Activated naive CD4-positive, alpha-beta T cell treated with anti-CD3 and anti-CD28 coated beads for 36 hours (primary cell): ENCODE measurements around the gene DIP2C. TPM values are rescaled to one million over a fixed set of nuclear protein-coding genes. Genes with fewer than 3 reads are reported as not detected.
"Not testable (repeated sequence)": the region's sequence is repeated elsewhere in the genome, so short reads cannot be mapped to it uniquely, and the experiment has no call there.

Experiments
- CTCF ChIA-PET: fragments of 350-600 bp; sonication (Branson Sonifier 250); formaldehyde crosslinking; loops from one replicate; lab custom pipeline; 2021; ENCODE audit warnings: antibody characterized with exemption; lab: Charles Lee
- DNase-seq: peaks from one replicate; pipeline ENCODE4 v3.0.0-alpha.2; 2020
- H3K27ac Mint-ChIP-seq: one replicate; pipeline ENCODE4 v1.8.0; 2021; ENCODE audit warnings: mild to moderate bottlenecking, mixed read lengths
- H3K27me3 Mint-ChIP-seq: one replicate; pipeline ENCODE4 v1.8.0; 2021; ENCODE audit warnings: low read depth, mixed read lengths
- H3K36me3 Mint-ChIP-seq: one replicate; pipeline ENCODE4 v1.8.0; 2021; ENCODE audit warnings: low read depth, mixed read lengths
- H3K4me1 Mint-ChIP-seq: one replicate; pipeline ENCODE4 v1.8.0; 2021; ENCODE audit warnings: low read depth, mixed read lengths
- H3K4me3 Mint-ChIP-seq: one replicate; pipeline ENCODE4 v1.8.0; 2021; ENCODE audit warnings: mild to moderate bottlenecking, moderate library complexity, mixed read lengths
- H3K9me3 Mint-ChIP-seq: one replicate; pipeline ENCODE4 v1.8.0; 2021; ENCODE audit warnings: mixed read lengths
- intact Hi-C: fragments of 100-400 bp; cut with micrococcal nuclease; formaldehyde crosslinking; loops from one replicate; pipeline ENCODE4 v1.15.1; 2023
- total RNA-seq, 2 experiments: library from RNA; stranded (reverse); gene quantifications; one replicate each; pipeline ENCODE4 v1.2.3, GENCODE V29; 2021

Gene DIP2C
- total RNA-seq, 2 experiments from 2014 or later = 0.67 to 0.91 TPM

DNA sequence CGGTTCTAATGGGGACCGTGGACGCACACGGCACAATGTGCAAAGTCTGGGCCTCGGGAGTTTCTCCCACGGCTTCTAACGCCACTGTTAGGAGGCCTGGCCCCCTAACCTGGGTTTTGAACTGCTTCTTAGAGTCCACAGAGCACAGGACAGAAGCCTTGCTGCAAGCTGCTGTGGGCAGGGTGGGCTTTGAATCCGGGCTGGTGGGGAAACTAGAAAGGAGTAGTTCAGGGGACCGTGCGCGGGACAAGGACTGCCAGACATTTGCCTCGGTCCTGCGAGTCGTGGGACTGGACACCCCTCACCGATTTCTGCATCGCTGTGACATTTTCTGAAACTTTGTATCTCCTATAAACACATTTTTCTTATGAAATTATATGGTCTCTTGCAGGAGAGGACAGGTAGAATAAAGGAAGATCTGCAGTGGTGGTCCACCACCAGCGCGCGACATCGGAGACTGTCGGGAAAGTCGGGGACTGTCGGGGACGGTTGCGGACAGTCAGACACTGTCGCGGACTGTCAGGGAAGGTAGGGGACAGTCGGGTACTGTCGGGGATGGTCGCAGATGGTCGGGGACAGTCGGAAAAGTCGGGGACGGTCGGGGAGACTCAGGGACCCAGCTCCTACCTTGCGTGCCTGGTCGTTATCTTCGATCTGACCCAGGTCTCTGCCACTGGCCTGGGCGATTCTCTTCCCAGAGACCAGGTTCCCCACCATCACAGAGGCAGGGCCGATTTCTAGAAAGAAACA, 332.1 kb downstream of the DIP2C start:
- no peaks in the 10 kb centered on the region for H3K9me3 Mint-ChIP-seq
- CTCF ChIA-PET = no interaction called here
- peaks cover 5% of the 10 kb centered on the region for H3K4me1 Mint-ChIP-seq
- no peak for DNase-seq
- no peak overlapping the region for H3K4me3 Mint-ChIP-seq
- no peaks in the 10 kb centered on the region for H3K36me3 Mint-ChIP-seq
- no peak overlapping the region for H3K27ac Mint-ChIP-seq
- H3K27me3 Mint-ChIP-seq = no peaks in the 10 kb centered on the region
- intact Hi-C loops = no loop called here

DNA sequence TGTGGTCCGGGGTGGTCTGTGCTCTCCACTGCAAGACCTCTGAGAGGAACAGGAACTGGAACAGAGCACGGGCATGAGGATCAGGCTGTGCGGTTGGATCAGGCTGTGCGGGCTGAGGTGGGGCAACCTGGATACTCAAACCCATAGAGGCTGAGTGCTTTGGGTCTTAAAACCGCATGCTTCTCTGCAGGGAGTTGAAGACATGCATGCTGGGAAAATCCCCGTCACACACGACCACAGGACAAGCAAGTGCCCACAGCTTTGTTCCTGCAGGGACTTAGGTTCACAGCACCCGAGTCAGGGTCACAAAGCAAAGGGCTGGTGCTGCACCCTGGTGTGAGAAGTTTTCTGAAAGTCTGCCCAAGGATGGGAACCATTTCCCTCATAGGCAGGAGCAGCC, 333.0 kb downstream of the DIP2C start:
- no peak overlapping the region for H3K27ac Mint-ChIP-seq
- no peak for DNase-seq
- intact Hi-C loops = no loop called here
- CTCF ChIA-PET = no interaction called here
- H3K4me3 Mint-ChIP-seq = no peak overlapping the region
- H3K27me3 Mint-ChIP-seq = no peaks in the 10 kb centered on the region
- no peaks in the 10 kb centered on the region for H3K36me3 Mint-ChIP-seq
- no peaks in the 10 kb centered on the region for H3K9me3 Mint-ChIP-seq
- peaks cover 14% of the 10 kb centered on the region for H3K4me1 Mint-ChIP-seq

DNA sequence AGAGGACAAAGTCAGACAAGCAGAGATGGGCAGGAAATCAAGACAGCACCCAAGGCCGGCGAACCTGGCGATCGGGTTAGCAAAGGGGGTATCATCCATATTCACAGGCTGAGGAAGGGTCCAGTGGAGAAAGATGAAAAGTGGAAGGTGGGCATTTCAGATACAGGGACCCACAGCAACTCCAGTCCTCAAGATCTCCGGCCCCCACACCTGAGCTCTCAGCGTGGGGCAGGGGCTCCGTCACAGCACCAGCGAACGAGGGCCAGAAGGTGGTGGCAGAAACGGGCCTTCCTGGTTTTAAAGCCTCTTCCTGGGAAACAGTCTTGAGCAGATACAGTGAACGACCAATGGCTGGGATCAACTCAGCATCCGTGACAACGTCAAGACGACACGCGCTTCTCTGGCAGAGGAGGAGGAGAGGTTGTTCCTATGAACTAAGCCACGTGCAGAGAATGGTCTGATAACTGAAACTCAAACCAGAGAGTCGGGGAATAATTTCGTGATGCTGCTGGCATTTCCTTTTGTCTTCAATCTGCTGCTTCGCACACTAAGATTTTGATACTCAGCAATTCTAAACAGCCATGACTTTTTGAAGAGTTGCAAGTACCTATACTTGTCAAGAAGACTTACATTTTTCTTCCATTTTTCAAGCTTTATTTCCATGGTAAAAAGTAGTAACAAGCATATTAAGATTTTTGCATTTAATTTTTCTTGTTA, 334.4 kb downstream of the DIP2C start:
- H3K4me3 Mint-ChIP-seq = no peak overlapping the region
- H3K27ac Mint-ChIP-seq = no peak overlapping the region
- H3K4me1 Mint-ChIP-seq = peaks cover 19% of the 10 kb centered on the region
- DNase-seq = no peak
- intact Hi-C loops = no loop called here
- CTCF ChIA-PET = no interaction called here
- no peaks in the 10 kb centered on the region for H3K36me3 Mint-ChIP-seq
- H3K9me3 Mint-ChIP-seq = no peaks in the 10 kb centered on the region
- H3K27me3 Mint-ChIP-seq = no peaks in the 10 kb centered on the region

DNA sequence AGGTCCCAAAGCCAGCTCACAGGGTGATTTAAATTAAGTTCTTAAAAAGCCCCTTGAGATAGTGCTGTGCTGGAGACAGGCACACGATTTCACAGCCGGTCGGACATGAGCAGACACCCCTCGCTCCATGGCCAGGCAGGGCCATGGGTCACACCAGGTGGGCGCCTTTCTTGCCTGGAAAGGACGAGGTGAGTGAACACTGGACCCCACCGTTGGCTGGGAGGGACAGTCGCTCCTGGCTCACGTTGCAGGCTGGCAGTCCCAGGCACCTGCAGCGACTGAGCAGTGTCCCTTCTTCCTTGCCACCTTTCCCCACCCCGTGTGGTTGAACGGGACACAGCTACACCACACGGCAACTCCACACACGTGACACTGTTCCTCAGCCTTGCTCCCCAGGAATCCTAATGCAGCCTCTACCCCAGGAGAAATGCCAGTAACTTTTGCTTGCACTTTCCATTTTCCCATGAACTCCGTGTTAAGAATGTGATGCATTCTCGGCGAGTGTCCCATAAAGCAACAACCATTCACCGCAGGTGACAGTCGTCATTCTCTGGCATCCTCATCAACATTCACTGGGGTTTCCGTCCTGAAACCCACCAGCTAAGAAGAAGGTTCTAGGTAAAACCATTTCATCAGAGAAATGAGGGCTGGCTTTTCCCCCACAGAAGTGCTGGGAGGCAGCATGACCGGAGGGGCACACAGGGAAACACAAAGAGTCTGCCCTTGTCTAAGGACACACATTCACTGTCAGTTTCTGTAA, 336.8 kb downstream of the DIP2C start:
- no peaks in the 10 kb centered on the region for H3K36me3 Mint-ChIP-seq
- H3K4me1 Mint-ChIP-seq = peaks cover 19% of the 10 kb centered on the region
- no peak overlapping the region for H3K4me3 Mint-ChIP-seq
- no peaks in the 10 kb centered on the region for H3K27me3 Mint-ChIP-seq
- intact Hi-C loops = no loop called here
- H3K27ac Mint-ChIP-seq = peak overlapping the region; percentile 24
- H3K9me3 Mint-ChIP-seq = no peaks in the 10 kb centered on the region
- CTCF ChIA-PET = no interaction called here
- no peak for DNase-seq

DNA sequence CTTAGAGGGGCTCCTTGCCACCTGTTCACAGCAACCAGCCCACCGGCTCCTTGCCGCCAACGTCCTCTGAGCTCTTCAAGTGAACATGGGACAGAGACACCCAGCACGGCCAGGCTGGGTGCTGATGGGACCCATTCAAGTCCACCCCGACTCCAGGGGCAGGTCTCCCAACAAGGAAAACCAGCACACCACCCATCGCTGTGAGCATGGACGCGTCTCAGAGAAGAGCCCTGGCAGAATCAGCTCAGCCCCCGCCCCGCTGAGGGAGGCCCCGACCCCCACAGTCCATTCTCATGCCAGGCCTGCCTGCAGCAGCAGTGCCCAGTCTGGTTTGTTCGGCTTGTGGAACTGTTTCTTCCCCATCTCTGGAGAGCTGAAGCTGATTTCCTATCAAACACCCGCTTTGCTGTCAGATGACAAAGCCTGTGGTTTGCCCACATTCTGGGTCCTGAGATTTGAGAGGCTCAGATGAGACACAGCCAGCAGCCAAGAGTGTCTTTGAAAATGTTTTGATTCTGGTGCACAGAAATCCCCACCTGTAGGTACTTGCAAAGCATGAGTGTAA, 337.6 kb downstream of the DIP2C start:
- peak overlapping the region; percentile 24 for H3K27ac Mint-ChIP-seq
- no peak overlapping the region for H3K4me3 Mint-ChIP-seq
- peaks cover 19% of the 10 kb centered on the region for H3K4me1 Mint-ChIP-seq
- intact Hi-C loops = no loop called here
- no peaks in the 10 kb centered on the region for H3K36me3 Mint-ChIP-seq
- H3K9me3 Mint-ChIP-seq = no peaks in the 10 kb centered on the region
- H3K27me3 Mint-ChIP-seq = no peaks in the 10 kb centered on the region
- DNase-seq = peak; percentile 72
- CTCF ChIA-PET = no interaction called here

DNA sequence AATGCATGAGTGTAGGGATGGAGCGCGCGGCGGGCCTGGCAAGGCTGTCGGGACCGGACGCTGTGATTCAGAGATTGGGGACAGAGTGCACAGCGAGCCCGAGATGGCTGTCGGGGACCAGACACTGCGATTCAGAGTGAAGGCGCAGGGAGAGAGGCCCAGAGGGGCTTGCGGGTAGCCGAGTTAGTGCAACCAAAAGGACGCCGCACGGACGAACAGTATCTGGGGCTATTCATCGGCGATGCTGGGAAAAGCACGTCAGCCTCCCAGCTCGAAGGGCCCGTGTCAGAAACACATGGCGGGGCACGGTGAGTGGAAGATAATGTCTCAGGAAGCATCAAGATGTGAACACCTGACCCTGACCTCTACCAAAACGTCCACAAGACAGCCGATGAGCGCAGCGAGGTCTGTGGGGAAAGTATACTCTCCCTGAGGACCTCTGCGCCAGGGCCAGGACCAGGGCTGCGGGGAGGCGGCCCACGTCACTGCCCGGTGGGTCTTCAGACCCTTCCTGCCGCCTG, 338.4 kb downstream of the DIP2C start:
- DNase-seq = no peak
- Mint-ChIP-seq H3K4me1 (peaks cover 19% of the 10 kb centered on the region), H3K36me3 (no peaks in the 10 kb centered on the region), H3K9me3 (no peaks in the 10 kb centered on the region), H3K4me3 (no peak overlapping the region), H3K27me3 (no peaks in the 10 kb centered on the region), H3K27ac (no peak overlapping the region)
- CTCF ChIA-PET = no interaction called here
- intact Hi-C loops = no loop called here

DNA sequence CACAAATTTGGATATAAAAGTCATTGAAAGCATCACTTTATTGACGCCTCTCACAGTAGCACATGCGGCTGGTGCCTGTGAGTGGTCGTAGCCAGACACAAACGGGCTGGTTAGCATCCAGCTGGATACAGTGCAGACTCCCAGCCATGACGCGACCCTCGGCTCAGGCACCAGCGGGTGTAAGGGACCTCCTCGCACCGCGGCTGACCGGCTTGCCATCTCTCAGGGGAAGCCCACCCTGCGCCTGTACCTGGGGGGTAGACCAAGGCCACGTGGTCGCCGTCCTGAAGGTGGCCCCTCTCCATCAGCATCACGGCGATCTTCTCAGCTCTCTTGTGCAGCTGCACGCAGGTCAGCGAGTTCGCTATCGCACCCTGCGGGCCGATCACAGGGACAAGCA, 340.4 kb downstream of the DIP2C start:
- CTCF ChIA-PET = no interaction called here
- Mint-ChIP-seq H3K4me3 (no peak overlapping the region), H3K9me3 (no peaks in the 10 kb centered on the region), H3K27ac (no peak overlapping the region), H3K36me3 (no peaks in the 10 kb centered on the region), H3K4me1 (peaks cover 19% of the 10 kb centered on the region), H3K27me3 (no peaks in the 10 kb centered on the region)
- intact Hi-C loops = no loop called here
- no peak for DNase-seq

DNA sequence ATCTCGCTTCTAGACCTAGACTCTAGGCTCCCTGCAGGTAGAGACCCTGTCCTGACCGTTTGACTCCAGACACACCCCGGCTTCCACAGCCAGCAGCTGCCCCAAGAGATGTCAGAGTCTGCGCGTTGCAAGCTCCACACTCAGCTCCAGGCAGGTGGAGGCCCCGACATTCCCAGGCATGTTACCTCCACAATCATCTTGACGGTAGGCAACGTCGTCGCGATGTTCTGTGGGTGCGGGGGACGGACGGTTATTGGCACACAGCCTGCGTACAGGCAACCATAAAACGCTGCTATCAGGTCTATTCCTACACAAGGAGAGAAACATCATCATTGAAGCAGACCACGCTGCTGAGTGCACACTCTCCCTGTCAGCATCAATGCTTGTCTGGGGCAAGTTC, 341.0 kb downstream of the DIP2C start:
- intact Hi-C loops = no loop called here
- Mint-ChIP-seq H3K4me1 (peaks cover 19% of the 10 kb centered on the region), H3K4me3 (no peak overlapping the region), H3K27me3 (no peaks in the 10 kb centered on the region), H3K27ac (no peak overlapping the region), H3K9me3 (no peaks in the 10 kb centered on the region), H3K36me3 (no peaks in the 10 kb centered on the region)
- no peak for DNase-seq
- CTCF ChIA-PET = no interaction called here

DNA sequence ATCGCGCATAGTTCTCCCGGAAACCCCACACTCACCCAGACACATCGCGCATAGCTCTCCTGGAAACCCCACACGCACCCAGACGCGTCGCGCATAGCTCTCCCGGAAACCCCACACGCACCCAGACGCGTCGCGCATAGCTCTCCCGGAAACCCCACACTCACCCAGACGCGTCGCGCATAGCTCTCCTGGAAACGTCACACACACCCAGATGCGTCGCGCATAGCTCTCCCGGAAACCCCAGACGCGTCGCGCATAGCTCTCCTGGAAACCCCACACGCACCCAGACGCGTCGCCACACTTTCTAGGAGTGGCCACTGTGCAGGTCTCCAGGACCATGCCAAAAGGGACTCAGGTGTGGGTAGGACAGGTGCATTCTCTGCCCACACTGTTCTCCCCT, 341.7 kb downstream of the DIP2C start:
- H3K27ac Mint-ChIP-seq, intact Hi-C loops, H3K36me3 Mint-ChIP-seq, DNase-seq, H3K27me3 Mint-ChIP-seq, CTCF ChIA-PET, H3K9me3 Mint-ChIP-seq, H3K4me3 Mint-ChIP-seq: not testable (repeated sequence)
- peaks cover 18% of the 10 kb centered on the region for H3K4me1 Mint-ChIP-seq

DNA sequence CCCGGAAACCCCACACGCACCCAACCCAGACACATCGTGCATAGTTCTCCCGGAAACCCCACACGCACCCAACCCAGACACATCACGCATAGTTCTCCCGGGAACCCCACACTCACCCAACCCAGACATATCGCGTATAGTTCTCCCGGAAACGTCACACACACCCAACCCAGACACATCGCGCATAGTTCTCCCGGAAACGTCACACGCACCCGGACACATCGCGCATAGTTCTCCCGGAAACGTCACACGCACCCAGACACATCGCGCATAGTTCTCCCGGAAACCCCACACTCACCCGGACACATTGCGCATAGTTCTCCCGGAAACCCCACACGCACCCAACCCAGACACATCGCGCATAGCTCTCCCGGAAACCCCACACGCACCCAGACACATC, 342.3 kb downstream of the DIP2C start:
- H3K9me3 Mint-ChIP-seq, CTCF ChIA-PET: not testable (repeated sequence)

DNA sequence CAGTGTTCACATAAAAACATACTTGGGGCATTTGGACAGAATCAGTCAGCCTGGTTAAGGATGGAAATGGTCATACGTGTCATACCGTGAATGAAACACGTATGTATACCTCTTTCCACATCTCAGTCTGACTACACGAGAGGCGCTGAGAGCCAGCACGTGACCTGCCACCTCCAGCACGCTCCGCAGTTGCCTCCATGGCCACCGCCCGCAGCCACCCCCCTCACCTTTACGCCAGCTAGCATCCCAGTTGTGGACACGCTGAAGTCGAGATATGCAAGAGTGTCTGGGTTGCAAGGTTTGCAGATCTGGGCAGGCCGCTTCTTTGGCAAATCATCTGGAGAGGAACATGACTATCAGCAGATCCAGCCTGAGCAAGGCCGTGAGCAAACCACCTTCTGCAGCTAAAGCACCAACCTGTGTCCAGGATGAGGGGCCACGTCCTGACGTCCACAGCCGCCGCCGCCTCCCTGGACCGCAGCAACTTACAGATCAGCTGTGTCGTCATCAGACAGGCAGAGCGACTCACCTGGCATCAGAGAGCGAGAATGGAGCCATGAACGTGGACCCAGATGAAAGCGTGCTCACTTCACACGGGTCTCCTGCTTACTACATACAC, 344.8 kb downstream of the DIP2C start:
- no peak overlapping the region for H3K27ac Mint-ChIP-seq
- CTCF ChIA-PET = interaction anchor here (0.8 kb wide), 1 partner anchor 50 kb away, joined by 3 read pairs; no protein-coding TSS in a partner anchor
- H3K9me3 Mint-ChIP-seq = no peaks in the 10 kb centered on the region
- H3K27me3 Mint-ChIP-seq = no peaks in the 10 kb centered on the region
- no peak overlapping the region for H3K4me3 Mint-ChIP-seq
- no peaks in the 10 kb centered on the region for H3K4me1 Mint-ChIP-seq
- intact Hi-C loops = no loop called here
- no peaks in the 10 kb centered on the region for H3K36me3 Mint-ChIP-seq
- no peak for DNase-seq

More for the DNA sequence above, 342.3 kb downstream of the DIP2C start:
- H3K36me3 Mint-ChIP-seq, H3K27me3 Mint-ChIP-seq, intact Hi-C loops, DNase-seq, H3K27ac Mint-ChIP-seq, H3K4me3 Mint-ChIP-seq: not testable (repeated sequence)
- peaks cover 12% of the 10 kb centered on the region for H3K4me1 Mint-ChIP-seq
